ENCODE data around the gene DHRS4L2.

Gene DHRS4L2

DNA sequence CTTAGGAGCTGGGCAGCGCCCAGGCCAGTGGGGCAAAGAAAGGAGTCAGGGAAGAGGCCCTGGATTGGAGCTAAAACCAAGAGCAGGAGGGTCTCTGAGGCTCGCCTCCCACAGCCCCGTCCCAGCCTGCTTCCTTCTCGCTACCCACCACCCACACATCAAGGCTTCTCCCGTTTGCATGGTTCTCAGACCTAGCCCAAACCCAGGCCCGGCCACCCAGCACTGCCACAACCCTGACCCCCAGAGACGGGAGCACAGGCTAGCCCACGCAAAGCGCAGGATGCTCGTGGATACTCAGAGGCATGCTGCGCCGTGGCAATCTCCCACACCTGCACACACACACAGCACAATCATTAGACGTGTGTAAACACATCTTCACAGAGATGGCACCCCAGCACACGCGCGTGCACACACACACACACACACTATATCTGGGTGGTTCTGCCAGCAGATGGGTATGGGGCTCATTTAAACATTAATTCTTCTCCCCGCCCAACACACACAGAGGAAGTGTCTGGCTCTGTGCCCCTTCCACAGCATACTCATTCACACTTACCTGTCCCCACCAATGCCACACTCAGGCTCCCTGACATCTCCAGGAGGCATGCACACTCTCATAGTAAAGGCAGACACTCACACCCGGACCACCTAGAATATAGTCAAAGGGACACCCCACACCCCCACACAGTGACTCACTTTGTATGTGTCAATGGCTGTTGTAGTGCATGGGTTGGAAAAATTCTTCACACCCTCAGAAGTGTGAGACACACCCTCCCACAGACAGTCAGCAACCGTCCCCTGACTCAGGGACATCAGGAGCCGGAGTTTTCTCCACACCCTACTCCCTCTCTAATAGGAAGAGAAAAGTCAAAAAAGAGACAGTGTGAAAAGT, 64.2 kb downstream of the DHRS4L2 start:
- peak in 1 of 2 donors; percentile 75 for DNase-seq (ENCODE audit: low read depth in 1 of 2, low spot score in 1 of 2)

DNA sequence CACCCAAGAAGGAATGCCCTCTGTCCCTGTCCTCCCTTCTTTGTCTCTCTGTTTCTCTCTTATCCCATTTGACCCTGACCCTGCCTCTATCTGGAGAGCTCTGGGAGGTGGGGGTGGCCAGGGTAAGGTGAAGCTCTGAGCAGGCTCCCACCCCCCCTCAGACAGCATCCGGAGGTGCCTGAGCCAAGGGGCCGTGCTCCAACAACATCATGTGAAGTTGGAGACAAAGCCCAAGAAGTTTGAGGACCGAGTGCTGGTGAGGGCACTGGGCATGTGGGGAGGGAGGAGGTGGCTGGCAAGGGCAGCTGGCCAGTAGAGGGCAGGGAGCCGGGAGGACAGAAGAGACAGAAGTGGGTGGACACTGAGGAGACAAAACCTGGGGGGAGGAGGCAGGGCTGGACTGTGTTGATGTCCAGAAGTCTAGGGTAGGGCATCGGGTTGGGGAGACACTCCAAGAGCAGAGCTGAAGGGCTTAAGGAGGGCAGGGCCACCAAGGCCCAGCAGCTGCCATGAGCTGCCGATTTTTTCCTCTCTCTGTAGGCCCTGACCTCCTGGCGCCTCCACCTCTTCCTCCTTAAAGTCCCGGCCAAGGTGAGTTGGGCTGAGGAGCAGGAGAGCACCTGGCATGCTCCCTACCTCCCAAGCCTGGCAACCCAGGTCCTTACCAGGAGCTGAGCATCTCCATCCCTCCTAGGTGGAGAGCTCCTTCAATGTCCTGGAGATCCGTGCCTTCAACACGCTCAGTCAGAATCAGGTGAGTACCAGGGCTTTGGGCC, 65.0 kb downstream of the DHRS4L2 start:
- DNase-seq (ENCODE audit: low read depth in 1 of 2, low spot score in 1 of 2): no peak

DNA sequence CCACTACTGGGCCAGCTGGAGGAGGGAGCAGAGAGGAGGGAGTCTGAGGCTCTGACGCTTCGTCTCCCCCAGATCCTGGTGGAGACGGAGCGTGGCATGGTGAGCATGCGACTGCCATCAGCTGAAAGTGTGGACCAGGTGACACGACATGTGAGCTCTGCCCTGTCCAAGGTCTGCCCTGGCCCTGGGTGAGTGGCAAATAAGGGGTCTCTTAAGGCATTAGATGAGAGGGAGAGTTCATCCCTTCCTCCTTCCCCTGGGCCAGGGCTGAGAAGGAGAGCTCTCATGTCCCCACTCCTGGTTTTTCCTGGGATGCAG, 65.6 kb downstream of the DHRS4L2 start:
- no peak for DNase-seq (ENCODE audit: low read depth in 1 of 2, low spot score in 1 of 2)

DNA sequence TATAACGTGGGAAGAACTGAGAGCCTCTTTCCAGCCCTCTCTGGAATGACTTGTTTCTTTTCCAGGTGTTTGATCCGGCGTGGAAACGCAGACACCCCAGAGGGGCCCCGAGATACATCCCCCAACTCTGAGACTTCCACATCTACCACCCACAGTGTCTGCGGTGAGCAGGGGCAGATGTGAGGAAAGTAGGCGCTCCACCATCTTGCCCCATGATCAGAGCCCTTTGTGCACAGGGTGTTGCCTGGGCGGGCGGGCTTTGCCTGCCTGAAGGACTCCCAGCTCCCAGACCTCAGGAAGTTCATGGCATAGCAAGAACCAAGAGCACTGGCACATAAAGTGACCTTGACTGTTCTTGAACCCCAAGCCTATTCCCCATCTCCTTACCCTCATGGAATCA, 65.9 kb downstream of the DHRS4L2 start:
- DNase-seq (ENCODE audit: low read depth in 1 of 2, low spot score in 1 of 2): no peak
